Ovary (tissue), 9 donors: ENCODE data around the gene TRMT44. TPM values are rescaled to one million over a fixed set of nuclear protein-coding genes. Genes with fewer than 3 reads are reported as not detected.

ENCODE experiments used
- DNase-seq, 5 donors: peaks; one replicate each; pipeline ENCODE4 v3.0.0-alpha.2; 2019 to 2020
- H3K27ac ChIP-seq, 2 donors: fragments of 200-600 bp; one replicate each; pipeline versions ENCODE4 v1.5.1 to v1.8.0; 2019 to 2022
- H3K27me3 ChIP-seq: fragments of 200-600 bp; one replicate; pipeline ENCODE4 v1.8.0; 2022
- H3K36me3 ChIP-seq: fragments of 200-600 bp; sonication (generic); one replicate; pipeline ENCODE4 v1.5.1; 2019
- H3K4me1 ChIP-seq: one replicate; pipeline ENCODE4 v1.8.1; 2013; ENCODE audit warnings: mild to moderate bottlenecking, moderate library complexity; ENCODE audit not compliant: insufficient read depth
- H3K4me3 ChIP-seq: fragments of 200-600 bp; sonication (generic); one replicate; pipeline ENCODE4 v1.5.1; 2017
- H3K9me3 ChIP-seq, 2 donors: fragments of 200-600 bp in 1 of 2; sonication (generic) in 1 of 2; one replicate each; pipeline versions ENCODE4 v1.5.1 to v1.8.1; 2013 to 2019; ENCODE audit warnings: mild to moderate bottlenecking in 1 of 2, moderate library complexity in 1 of 2
- CTCF ChIP-seq, 3 donors: fragments of 450-650 bp in 2 of 3; fragments of 200-600 bp in 1 of 3; IDR thresholded peaks; one replicate each; pipeline versions ENCODE4 v1.5.1 to v1.8.0; 2016 to 2022; ENCODE audit warnings: antibody characterized with exemption in 3 of 3, mild to moderate bottlenecking in 1 of 3
- EP300 ChIP-seq: sonication (generic); formaldehyde crosslinking; IDR thresholded peaks from one replicate; pipeline ENCODE4 v1.6.1; 2017; ENCODE audit warnings: antibody characterized with exemption
- POLR2A ChIP-seq: fragments of 450-650 bp; IDR thresholded peaks from one replicate; pipeline ENCODE4 v1.6.1; 2017; ENCODE audit warnings: antibody characterized with exemption, mild to moderate bottlenecking, moderate library complexity
- WGBS, 3 donors: extraction: QIAGEN DNeasy Blood & Tissue Kit in 1 of 3; methylation state at CpG; one replicate each; pipeline versions ENCODE4 v1.1.5 to v1.1.7; 2013 to 2017; 5-methylcytosine and 5-hydroxymethylcytosine counted together
- intact Hi-C, 4 donors: fragments of 100-400 bp; cut with DNase I; formaldehyde crosslinking; loops; one replicate each; pipeline versions ENCODE4 v1.11.0 to v1.15.1; 2022 to 2023
- polyA plus RNA-seq, 2 donors: library from polyadenylated mRNA; stranded (reverse); fragments of 200-250 nt in 1 of 2; fragments of 350-450 nt in 1 of 2; fragmentation: Illumina TruSeq in 1 of 2; extraction: RNeasy Lipid Tissue Mini Kit (QIAGEN cat#74804) in 1 of 2; gene quantifications; one replicate each; pipeline ENCODE4 v1.2.3, GENCODE V29; 2013 to 2014
- total RNA-seq, 7 donors: library from RNA; depleted of rRNA in 2 of 7; stranded (reverse); fragments of >200 nt in 2 of 7; fragmentation: NEBNext Ultra II Directional in 3 of 7; extraction: Animal tissue kit (Norgen Biotek cat#: 25700) in 3 of 7; gene quantifications; one replicate each; pipeline versions ENCODE4 v1.1.0 to v1.2.4, GENCODE V29; 2016 to 2023
- donor health status: DM: no; HTN: no; CAD: no; lungs with moderate emphysema.
- donor health status: DM: no; HTN: no; CAD: no.
- donor health status: Bipolar disorder and iron deficiency.
- donor health status: DM: yes; HTN: yes; CAD: no.
- donor health status: DM: no; HTN: no; CAD: no.
- donor health status: DM: yes; HTN: yes; CAD: no.

TRMT44 gene
- total and polyA plus RNA-seq, 9 donors = 14.6 to 54.8 (median 32.8) TPM

- Histone ChIP-seq H3K27me3 (no peaks in the 10 kb centered on the region), H3K27ac (peak overlapping the region in 1 of 2 donors; percentile 64), H3K9me3 (no peaks in the 10 kb centered on the region), H3K4me3 (peak overlapping the region; percentile 30), H3K4me1 (peaks cover 28% of the 10 kb centered on the region), H3K36me3 (no peaks in the 10 kb centered on the region)
- intact Hi-C loops = no loop called here
- 8 to 32% (median 11%) methylated on average over 20 to 21 of the region's 21 CpGs for WGBS, 3 donors
- no peak for DNase-seq
- TF ChIP-seq EP300 = no peak
Observed at GRCh38 chr4:8434251-8435073, 6.1 kb upstream of the TRMT44 start.

DNA sequence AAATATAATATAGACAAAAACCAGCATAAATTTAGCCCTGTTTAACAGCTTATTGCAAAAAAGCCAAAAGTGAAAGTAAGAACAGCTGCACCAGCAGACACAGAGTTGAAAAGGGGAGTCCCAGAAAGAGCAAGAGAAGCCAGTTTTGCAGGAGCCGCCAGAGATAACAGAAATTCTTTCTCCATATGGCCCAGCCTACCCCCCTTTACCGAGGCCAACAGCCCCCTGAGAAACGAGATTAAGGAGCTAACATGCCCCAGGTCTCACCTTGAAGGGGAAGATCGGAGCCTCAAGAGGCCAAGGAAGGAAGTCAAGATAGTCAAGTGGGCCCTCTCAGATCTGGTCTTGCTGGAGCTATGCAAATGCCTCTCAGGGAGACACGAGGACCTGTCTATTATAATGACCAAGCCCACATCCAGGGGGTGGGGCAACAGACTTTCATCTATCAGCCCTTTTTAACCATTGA lies 4.9 kb upstream of the TRMT44 start:
- intact Hi-C loops = no loop called here
- peak overlapping the region; percentile 30 for H3K4me3 ChIP-seq
- H3K4me1 ChIP-seq = peaks cover 28% of the 10 kb centered on the region
- 2 to 5% (median 4%) methylated on average over 5 of the region's 5 CpGs for WGBS, 3 donors
- no peak for TF ChIP-seq POLR2A
- peak overlapping the region in 1 of 2 donors; percentile 64 for H3K27ac ChIP-seq
- H3K27me3 ChIP-seq = no peaks in the 10 kb centered on the region
- no peaks in the 10 kb centered on the region for H3K9me3 ChIP-seq
- DNase-seq = peak in 1 of 5 donors; percentile 31
- no peaks in the 10 kb centered on the region for H3K36me3 ChIP-seq

GRCh38 chr4:8437281-8437680 lies 3.3 kb upstream of the TRMT44 start:
- Histone ChIP-seq H3K4me3 (peak overlapping the region; percentile 10), H3K4me1 (peaks cover 30% of the 10 kb centered on the region), H3K9me3 (no peaks in the 10 kb centered on the region), H3K27ac (peak overlapping the region; percentile 31 to 90), H3K36me3 (no peaks in the 10 kb centered on the region), H3K27me3 (no peaks in the 10 kb centered on the region)
- peak; percentile 45 to 70 (median 50) for DNase-seq
- WGBS, 3 donors = 4 to 8% (median 7%) methylated on average over 13 of the region's 13 CpGs
- intact Hi-C loops = no loop called here
- peak in 2 of 3 donors; percentile 18 to 28 for TF ChIP-seq CTCF (IDR thresholded peaks at IDR 0.05)
- no peak for TF ChIP-seq EP300

GRCh38 chr4:8438743-8439142 lies 1.8 kb upstream of the TRMT44 start:
- Histone ChIP-seq H3K4me3 (no peak overlapping the region), H3K27ac (peak overlapping the region; percentile 14 to 90), H3K36me3 (no peaks in the 10 kb centered on the region), H3K27me3 (no peaks in the 10 kb centered on the region), H3K9me3 (no peaks in the 10 kb centered on the region), H3K4me1 (peaks cover 20% of the 10 kb centered on the region)
- DNase-seq = peak; percentile 49 to 59 (median 53)
- 10 to 39% (median 15%) methylated on average over 11 of the region's 11 CpGs for WGBS, 3 donors
- TF ChIP-seq POLR2A = no peak
- no peak for TF ChIP-seq CTCF (IDR thresholded peaks at IDR 0.05)
- no peak for TF ChIP-seq EP300
- intact Hi-C loops = no loop called here

GRCh38 chr4:8439168-8439567 lies 1.4 kb upstream of the TRMT44 start:
- H3K9me3 ChIP-seq = no peaks in the 10 kb centered on the region
- intact Hi-C loops = no loop called here
- no peaks in the 10 kb centered on the region for H3K27me3 ChIP-seq
- 2 to 13% (median 4%) methylated on average over 3 of the region's 3 CpGs for WGBS, 3 donors
- H3K4me1 ChIP-seq = peaks cover 18% of the 10 kb centered on the region
- H3K36me3 ChIP-seq = no peaks in the 10 kb centered on the region
- no peak overlapping the region for H3K4me3 ChIP-seq
- TF ChIP-seq POLR2A (no peak), CTCF (IDR thresholded peaks at IDR 0.05) (no peak), EP300 (no peak)
- DNase-seq = peak in 2 of 5 donors; percentile 44 to 58
- H3K27ac ChIP-seq = peak overlapping the region in 1 of 2 donors; percentile 90
